ENCODE results near the gene FAM13A.

FAM13A gene

DNA sequence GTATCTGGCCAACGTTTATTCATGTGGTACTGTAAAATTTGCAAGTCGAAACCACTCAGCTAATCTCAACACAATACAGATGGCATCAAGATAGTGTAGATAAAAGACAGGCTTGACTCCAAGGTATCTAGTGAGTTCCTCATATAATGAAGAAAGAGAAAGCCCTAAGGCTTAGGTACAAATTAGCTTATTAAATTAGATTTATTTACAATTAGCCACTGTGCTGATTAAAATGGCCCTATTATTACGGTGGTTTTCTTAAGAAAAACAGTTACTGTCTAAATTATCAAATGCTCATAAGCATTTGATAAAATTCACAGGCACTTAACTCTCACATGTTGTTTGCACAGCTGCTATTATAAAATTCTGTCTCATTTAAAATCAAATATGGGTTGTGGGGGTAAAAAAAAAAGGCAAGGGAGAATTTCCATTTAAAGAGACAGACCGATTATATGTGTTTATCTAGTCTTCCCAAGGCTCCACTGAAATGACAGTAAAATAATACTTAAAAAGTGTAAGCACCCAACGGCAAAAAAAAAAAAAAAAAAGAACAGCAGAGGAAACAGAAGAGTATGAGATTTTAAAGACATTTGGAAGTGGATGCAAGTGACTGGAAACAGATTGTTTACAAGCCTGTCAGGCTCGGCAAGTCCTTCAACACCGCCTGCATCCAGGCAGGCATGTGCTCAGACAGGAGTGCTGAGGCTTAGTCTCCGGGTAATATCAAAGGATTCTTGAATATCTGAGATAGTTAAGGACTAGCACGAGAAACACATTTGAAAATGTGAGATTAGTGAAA lies 55.1 kb downstream of the FAM13A start:
- no peak for TF ChIP-seq CTCF (IDR thresholded peaks at IDR 0.05; ENCODE audit: control insufficient read depth, insufficient read depth, low read depth, low read length, missing control alignments)
- no peak overlapping the region for H3K4me3 ChIP-seq (ENCODE audit: control insufficient read depth, low read depth, low read length)
- no peak for DNase-seq (ENCODE audit: low read depth)

DNA sequence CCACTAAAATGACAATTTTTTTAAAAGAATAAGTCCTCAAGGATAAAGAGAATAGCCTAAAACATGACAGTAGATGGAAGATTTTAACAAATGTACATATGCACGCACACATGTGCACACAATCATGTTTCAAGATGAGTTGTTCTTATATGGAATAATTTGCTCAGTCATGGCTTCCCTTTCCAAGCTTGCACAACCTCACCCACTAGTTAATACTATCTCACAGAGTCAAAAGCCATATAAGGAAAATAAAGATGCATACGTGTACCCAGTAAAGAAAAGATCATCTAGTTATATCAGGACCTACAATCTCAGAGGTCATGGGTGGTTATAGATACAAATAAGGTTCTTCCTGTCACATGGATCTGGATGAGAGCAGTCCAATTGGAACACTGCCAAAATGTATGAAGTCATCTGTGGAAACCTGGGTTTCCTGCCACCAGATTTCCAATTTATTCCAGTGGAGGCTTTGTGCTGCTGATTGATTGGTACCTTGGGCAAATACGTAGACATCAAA lies 56.1 kb downstream of the FAM13A start:
- no peak for DNase-seq (ENCODE audit: low read depth)
- TF ChIP-seq CTCF (IDR thresholded peaks at IDR 0.05; ENCODE audit: control insufficient read depth, insufficient read depth, low read depth, low read length, missing control alignments): no peak
- no peak overlapping the region for H3K4me3 ChIP-seq (ENCODE audit: control insufficient read depth, low read depth, low read length)

GRCh38 chr4:89000382-89000781 lies 56.6 kb downstream of the FAM13A start:
- TF ChIP-seq CTCF (IDR thresholded peaks at IDR 0.05; ENCODE audit: control insufficient read depth, insufficient read depth, low read depth, low read length, missing control alignments): no peak

GRCh38 chr4:88999392-88999930 lies 57.5 kb downstream of the FAM13A start:
- no peak overlapping the region for H3K4me3 ChIP-seq (ENCODE audit: control insufficient read depth, low read depth, low read length)
- no peak for DNase-seq (ENCODE audit: low read depth)
- no peak for TF ChIP-seq CTCF (IDR thresholded peaks at IDR 0.05; ENCODE audit: control insufficient read depth, insufficient read depth, low read depth, low read length, missing control alignments)

More at GRCh38 chr4:89000382-89000781, 56.6 kb downstream of the FAM13A start:
- DNase-seq (ENCODE audit: low read depth): no peak
- H3K4me3 ChIP-seq (ENCODE audit: control insufficient read depth, low read depth, low read length): no peak overlapping the region

DNA sequence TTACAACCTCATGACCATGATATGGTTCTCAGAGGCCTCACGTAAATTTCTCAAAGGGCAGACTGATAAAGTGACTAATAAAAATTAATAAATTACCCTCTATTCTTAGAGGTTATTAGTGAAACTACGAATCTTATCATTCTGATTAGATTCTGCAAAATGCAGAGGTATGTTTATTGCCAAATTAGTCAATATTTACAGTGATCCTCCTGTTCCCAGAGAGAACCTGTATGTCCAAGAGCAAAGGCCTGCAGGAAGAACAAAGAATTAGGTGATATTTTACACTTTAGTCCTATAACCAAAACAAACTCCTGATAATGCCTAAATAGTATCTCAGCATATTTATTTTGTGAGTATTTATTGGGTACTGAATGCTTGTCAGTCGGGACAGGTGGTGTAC lies 58.1 kb downstream of the FAM13A start:
- no peak for TF ChIP-seq CTCF (IDR thresholded peaks at IDR 0.05; ENCODE audit: control insufficient read depth, insufficient read depth, low read depth, low read length, missing control alignments)
- DNase-seq (ENCODE audit: low read depth): no peak
- no peak overlapping the region for H3K4me3 ChIP-seq (ENCODE audit: control insufficient read depth, low read depth, low read length)

DNA sequence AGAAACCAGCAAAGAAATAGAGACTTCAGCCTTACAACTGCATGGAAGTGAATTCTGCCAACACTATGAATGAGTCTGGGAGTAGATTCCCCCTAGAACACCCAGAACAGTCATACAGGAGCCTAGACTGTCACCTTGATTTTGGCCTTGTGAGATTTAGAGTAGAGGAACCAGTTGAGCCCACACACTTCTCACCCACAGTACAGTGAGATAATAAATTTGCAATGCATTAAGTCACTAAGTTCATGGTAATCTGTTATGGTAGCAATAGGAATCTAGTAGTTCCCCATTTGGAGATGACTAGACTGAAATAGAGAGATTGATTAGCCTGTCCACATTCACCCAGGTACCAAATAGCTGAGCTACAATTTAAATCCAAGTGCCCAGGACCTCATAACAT lies 59.0 kb downstream of the FAM13A start:
- H3K4me3 ChIP-seq (ENCODE audit: control insufficient read depth, low read depth, low read length): no peak overlapping the region
- DNase-seq (ENCODE audit: low read depth): no peak
- TF ChIP-seq CTCF (IDR thresholded peaks at IDR 0.05; ENCODE audit: control insufficient read depth, insufficient read depth, low read depth, low read length, missing control alignments): no peak

Measured in AG09309 (cell line).